ENCODE results near the gene FCRL6. TPM values are rescaled to one million over a fixed set of nuclear protein-coding genes. Genes with fewer than 3 reads are reported as not detected.

The FCRL6 gene
- total and polyA plus RNA-seq, 12 donors: 0.11 to 2.2 (median 0.37) TPM; not detected in 3

DNA sequence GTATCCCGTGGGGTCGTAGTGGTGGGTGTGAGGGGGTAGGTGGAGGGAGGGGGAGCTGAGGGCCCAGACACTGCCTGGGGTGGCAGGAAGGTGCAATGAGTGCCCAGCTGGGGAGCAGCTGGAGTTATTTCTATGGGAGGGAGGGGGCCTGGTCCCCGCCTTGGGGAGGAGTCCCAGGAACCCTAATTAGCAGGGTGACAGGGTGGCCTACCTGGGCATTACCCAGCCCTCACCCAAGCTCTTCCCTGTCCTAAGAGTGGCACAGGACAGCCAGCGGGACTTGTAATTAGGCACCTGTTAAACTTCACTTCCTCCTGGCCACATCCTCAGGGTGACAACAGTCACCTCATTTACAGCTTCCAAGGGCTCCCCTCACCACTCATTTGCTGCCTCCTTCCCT, 60.4 kb downstream of the FCRL6 start, which contains the start of gene VSIG8:
VSIG8 (minus strand) TSS at position 101 of the 400 bp plus-strand sequence. CDS start 136 bp downstream, outside the sequence.
- TF ChIP-seq, protein P1, sequence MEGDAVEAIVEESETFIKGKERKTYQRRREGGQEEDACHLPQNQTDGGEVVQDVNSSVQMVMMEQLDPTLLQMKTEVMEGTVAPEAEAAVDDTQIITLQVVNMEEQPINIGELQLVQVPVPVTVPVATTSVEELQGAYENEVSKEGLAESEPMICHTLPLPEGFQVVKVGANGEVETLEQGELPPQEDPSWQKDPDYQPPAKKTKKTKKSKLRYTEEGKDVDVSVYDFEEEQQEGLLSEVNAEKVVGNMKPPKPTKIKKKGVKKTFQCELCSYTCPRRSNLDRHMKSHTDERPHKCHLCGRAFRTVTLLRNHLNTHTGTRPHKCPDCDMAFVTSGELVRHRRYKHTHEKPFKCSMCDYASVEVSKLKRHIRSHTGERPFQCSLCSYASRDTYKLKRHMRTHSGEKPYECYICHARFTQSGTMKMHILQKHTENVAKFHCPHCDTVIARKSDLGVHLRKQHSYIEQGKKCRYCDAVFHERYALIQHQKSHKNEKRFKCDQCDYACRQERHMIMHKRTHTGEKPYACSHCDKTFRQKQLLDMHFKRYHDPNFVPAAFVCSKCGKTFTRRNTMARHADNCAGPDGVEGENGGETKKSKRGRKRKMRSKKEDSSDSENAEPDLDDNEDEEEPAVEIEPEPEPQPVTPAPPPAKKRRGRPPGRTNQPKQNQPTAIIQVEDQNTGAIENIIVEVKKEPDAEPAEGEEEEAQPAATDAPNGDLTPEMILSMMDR (IDR thresholded peaks at IDR 0.05): no peak
- TF ChIP-seq POLR2A (IDR thresholded peaks at IDR 0.05): no peak
- H3K27ac ChIP-seq: no peak within 1 kb of the TSS
- H3K27me3 ChIP-seq: no peaks in the 10 kb centered on the region
- no peak for DNase-seq
- H3K4me3 ChIP-seq: no peak within 1 kb of the TSS
- 71 to 90% (median 86%) methylated on average over 4 of the region's 4 CpGs for WGBS, 4 donors
- H3K36me3 ChIP-seq (replicated peaks in 1 of 2): no peaks in the 10 kb centered on the region
- intact Hi-C loops (cut with DNase I): no loop called here
- H3K9me3 ChIP-seq (replicated peaks in 1 of 3): no peaks in the 10 kb centered on the region
- no peaks in the 10 kb centered on the region for H3K4me1 ChIP-seq (replicated peaks in 1 of 2)

DNA sequence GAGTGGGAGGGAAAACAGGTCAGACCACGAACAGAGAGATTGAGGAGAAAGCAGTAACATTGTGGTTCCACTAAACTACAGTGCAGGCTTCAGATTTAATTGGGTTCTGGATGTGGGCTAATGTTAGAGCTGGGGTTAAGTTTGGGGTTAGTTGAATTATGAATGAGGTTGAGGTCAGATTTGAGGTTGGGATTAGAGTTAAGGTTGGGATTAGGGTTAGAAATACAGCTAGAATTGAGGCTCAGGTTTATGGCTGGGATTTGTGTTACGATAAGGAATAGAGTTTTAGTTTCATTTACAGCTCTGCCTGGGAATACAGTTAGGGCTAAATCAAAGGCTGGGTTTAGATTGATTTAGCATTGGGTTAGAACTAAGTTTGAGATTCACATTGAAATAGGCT, 62.1 kb downstream of the FCRL6 start:
- WGBS, 4 donors: 87 to 92% (median 89%) methylated on average over 2 of the region's 2 CpGs
- intact Hi-C loops (cut with DNase I): no loop called here
- TF ChIP-seq, protein P1 (IDR thresholded peaks at IDR 0.05): no peak
- no peak for TF ChIP-seq POLR2A (IDR thresholded peaks at IDR 0.05)
- Histone ChIP-seq H3K4me3 (no peak overlapping the region), H3K4me1 (replicated peaks in 1 of 2) (no peaks in the 10 kb centered on the region), H3K9me3 (replicated peaks in 1 of 3) (no peaks in the 10 kb centered on the region), H3K27ac (no peak overlapping the region), H3K27me3 (no peaks in the 10 kb centered on the region), H3K36me3 (replicated peaks in 1 of 2) (no peaks in the 10 kb centered on the region)
- DNase-seq: no peak

Small RNA genes within 50 kb of the gene (small RNA-seq; reads per million reads assigned to genes)
- 0 to 0.08 reads per million in 2 donors for gene RF00570

Other genes starting within 250 kb of the FCRL6 start
- gene APCS, start 214.5 kb upstream of the FCRL6 start, total RNA-seq: under 1 TPM in 2 of 9 donors, not detected in 7; 0.27 to 0.79 TPM
- under 1 TPM in 1 of 3 donors, not detected in 2; 0.92 TPM for gene APCS, start 214.5 kb upstream of the FCRL6 start, polyA plus RNA-seq
- gene CRP, start 87.8 kb upstream of the FCRL6 start, total RNA-seq: 1 to 10 TPM in 1 of 9 donors, under 1 TPM in 3, not detected in 5; 0.52 to 1.3 (median 0.73) TPM
- gene CRP, start 87.8 kb upstream of the FCRL6 start, polyA plus RNA-seq: 1 to 10 TPM in 1 of 3 donors, under 1 TPM in 2; 0.34 to 6.0 (median 0.64) TPM
- gene DUSP23, start 21.4 kb upstream of the FCRL6 start, total RNA-seq: 100 to 1,000 TPM in 6 of 9 donors, 10 to 100 TPM in 3; 52.5 to 260 (median 121) TPM
- 100 to 1,000 TPM in 1 of 3 donors, 10 to 100 TPM in 2; 28.3 to 217 (median 75.8) TPM for gene DUSP23, start 21.4 kb upstream of the FCRL6 start, polyA plus RNA-seq
- gene SLAMF8, start 24.5 kb downstream of the FCRL6 start, total RNA-seq: 10 to 100 TPM in 4 of 9 donors, 1 to 10 TPM in 3, under 1 TPM in 2; 0.55 to 20.4 (median 9.9) TPM
- 10 to 100 TPM in 1 of 3 donors, 1 to 10 TPM in 2; 6.4 to 24.2 (median 6.5) TPM for gene SLAMF8, start 24.5 kb downstream of the FCRL6 start, polyA plus RNA-seq
- under 1 TPM in 2 of 9 donors, not detected in 7; 0.06 to 0.14 TPM for gene VSIG8, start 60.3 kb downstream of the FCRL6 start, total RNA-seq
- under 1 TPM in 2 of 3 donors, not detected in 1; 0.20 to 0.80 TPM for gene VSIG8, start 60.3 kb downstream of the FCRL6 start, polyA plus RNA-seq
- gene CFAP45, start 97.8 kb downstream of the FCRL6 start, total RNA-seq: under 1 TPM in 3 of 9 donors, not detected in 6; 0.14 to 0.81 (median 0.17) TPM
- gene CFAP45, start 97.8 kb downstream of the FCRL6 start, polyA plus RNA-seq: under 1 TPM; 0.30 to 0.42 (median 0.40) TPM
- gene TAGLN2, start 123.1 kb downstream of the FCRL6 start, total RNA-seq: 100 to 1,000 TPM in 7 of 9 donors, 10 to 100 TPM in 2; 42.3 to 185 (median 141) TPM
- gene TAGLN2, start 123.1 kb downstream of the FCRL6 start, polyA plus RNA-seq: 100 to 1,000 TPM; 124 to 215 (median 192) TPM
- gene IGSF9, start 143.3 kb downstream of the FCRL6 start, total RNA-seq: under 1 TPM in 4 of 9 donors, not detected in 5; 0.14 to 0.32 (median 0.22) TPM
- gene IGSF9, start 143.3 kb downstream of the FCRL6 start, polyA plus RNA-seq: under 1 TPM in 2 of 3 donors, not detected in 1; 0.10 to 0.16 TPM
- not detected for gene SLAMF9, start 151.9 kb downstream of the FCRL6 start, total RNA-seq
- gene SLAMF9, start 151.9 kb downstream of the FCRL6 start, polyA plus RNA-seq: not detected
- gene PIGM, start 229.6 kb downstream of the FCRL6 start, total RNA-seq: 1 to 10 TPM; 5.3 to 9.4 (median 7.7) TPM
- 1 to 10 TPM; 3.0 to 9.4 (median 3.5) TPM for gene PIGM, start 229.6 kb downstream of the FCRL6 start, polyA plus RNA-seq